ENCODE measurements around the gene TMEM87B. TPM values are rescaled to one million over a fixed set of nuclear protein-coding genes. Genes with fewer than 3 reads are reported as not detected.

TMEM87B gene
- total and polyA plus RNA-seq, 10 of the 15 experiments (the other 5 are each of a cell fraction or from before 2014, with no cell fraction given), result 5.7 to 20.6 (median 12.3) TPM

DNA sequence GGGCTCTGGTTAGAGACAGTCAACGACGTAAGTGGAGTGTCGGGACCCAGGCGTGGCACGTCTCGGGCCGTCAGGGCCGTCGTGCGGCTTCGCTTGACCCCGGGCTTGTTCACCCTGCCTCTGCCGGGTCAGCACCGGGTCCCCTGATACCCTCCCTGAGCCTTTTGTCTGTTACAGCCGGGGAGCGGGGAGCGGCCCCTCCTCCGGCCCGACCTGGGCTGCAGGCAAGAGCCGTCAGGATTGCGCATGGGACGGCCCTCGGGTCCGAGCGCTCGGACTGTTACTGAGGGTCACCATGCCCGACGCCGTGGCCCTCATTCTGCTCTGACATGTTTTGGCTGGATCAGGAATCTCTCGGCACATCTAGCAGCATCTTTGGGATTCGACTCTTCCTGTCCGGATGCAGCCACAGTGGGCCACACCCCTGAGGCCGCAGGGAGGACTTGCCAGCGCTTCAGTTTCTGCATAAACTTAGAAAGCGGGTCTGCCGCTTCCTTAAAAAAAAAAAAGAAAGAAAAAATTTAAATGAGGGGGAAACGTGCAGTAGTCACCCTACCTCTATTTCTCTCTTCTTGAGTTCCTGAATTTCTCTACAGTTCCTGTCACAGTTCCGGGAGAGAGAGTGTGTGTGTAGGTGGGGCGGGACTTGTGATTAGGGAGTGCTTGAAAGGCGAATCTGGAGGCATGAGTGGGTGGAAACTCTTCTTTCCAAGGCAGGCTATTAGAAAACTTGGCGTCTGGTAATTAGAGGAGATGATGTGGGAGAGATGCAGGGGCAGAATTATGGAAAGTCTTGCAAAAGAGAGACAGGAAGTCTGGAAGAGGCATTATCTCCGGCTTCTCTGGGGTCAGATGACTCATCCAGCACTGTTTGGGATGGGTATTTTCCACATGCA lies 909 bp downstream of the TMEM87B start (continued):
- TF ChIP-seq ETV6 (conservative IDR thresholded peaks at IDR 0.05 in 1 of 2, IDR thresholded peaks at IDR 0.05 in 1 of 2; ENCODE audit: borderline replicate concordance in 1 of 2, low read depth in 1 of 2) (peak in 1 of 2 experiments; percentile 92; a peak in 2 of 4 replicates), HDAC6 (IDR thresholded peaks at IDR 0.05; ENCODE audit: unreplicated experiment) (no peak), SIN3A (IDR thresholded peaks at IDR 0.05; ENCODE audit: low read depth, low read length) (no peak), RAD21 (IDR thresholded peaks at IDR 0.05; ENCODE audit: insufficient read depth, low read depth, low read length) (no peak), SUPT20H (IDR thresholded peaks at IDR 0.05; ENCODE audit: borderline replicate concordance, control insufficient read depth, low read depth, low read length) (no peak), GATAD2B (conservative IDR thresholded peaks at IDR 0.05; ENCODE audit: low read depth) (0 out of 2 replicates have a peak, but pooled peaks have one; percentile 59), BACH1 (IDR thresholded peaks at IDR 0.05; ENCODE audit: borderline replicate concordance) (0 out of 2 replicates have a peak, but pooled peaks have one; percentile 2), FOS (IDR thresholded peaks at IDR 0.05; ENCODE audit: borderline replicate concordance, extremely low read depth, insufficient read length) (no peak), SMARCA5 (IDR thresholded peaks at IDR 0.05) (no peak), MTA3 (IDR thresholded peaks at IDR 0.05; ENCODE audit: borderline replicate concordance, low read length) (no peak)

- ChIA-PET CTCF (no interaction called here), POLR2A (interaction anchor here (1.0 kb wide), 1 partner anchor 10 kb away, joined by 3 read pairs; no protein-coding TSS in a partner anchor), RAD21 (ENCODE audit: unreplicated experiment) (no interaction called here), SMC1A (ENCODE audit: uncharacterized antibody, unreplicated experiment) (interaction anchor here (0.6 kb wide), 1 partner anchor 173 kb away, joined by 3 read pairs; no protein-coding TSS in a partner anchor)
- Histone ChIP-seq H3K9ac (ENCODE audit: control insufficient read depth, insufficient read depth, low read length) (peak overlapping the region; percentile 88), H3K36me3 (ENCODE audit: control insufficient read depth in 2 of 2, insufficient read depth in 2 of 2, low read length in 1 of 2) (peaks cover 0 to 11% of the 10 kb centered on the region in 2 experiments; a peak in 2 of 4 replicates), H4K20me1 (ENCODE audit: control insufficient read depth, insufficient read depth) (no peaks in the 10 kb centered on the region), H3K9me3 (replicated peaks; ENCODE audit: control insufficient read depth, insufficient read depth, low read length) (no peaks in the 10 kb centered on the region; the same call in 2 of the 3 replicates), H3K4me2 (ENCODE audit: control insufficient read depth, insufficient read depth) (peak overlapping the region; percentile 90), H3K4me1 (ENCODE audit: control insufficient read depth, insufficient read depth, low read length) (peaks cover 5% of the 10 kb centered on the region), H2AFZ (ENCODE audit: control insufficient read depth, low read depth, low read length) (peak overlapping the region; percentile 57; the same call in 1 of the 2 replicates), H3K27ac (ENCODE audit: control insufficient read depth, insufficient read depth) (peak overlapping the region; percentile 64; the same call in 1 of the 2 replicates), H3K4me3 (peak overlapping the region; percentile 90), H3K27me3 (replicated peaks in 1 of 2; ENCODE audit: control insufficient read depth in 2 of 2, insufficient read depth in 2 of 2, low read length in 1 of 2) (no peaks in the 10 kb centered on the region), H3K79me2 (ENCODE audit: control insufficient read depth, insufficient read depth, low read length) (peaks cover 31% of the 10 kb centered on the region)
- FAIRE-seq (no peak), DNase-seq (ENCODE audit: low read depth, low spot score) (no peak), ATAC-seq (no peak)
- 12% methylated on average over 3 of the region's 3 CpGs for WGBS (ENCODE audit: insufficient coverage, insufficient replicate concordance, low lambda C conversion rate, missing lambda C conversion rate)
- BruUV-seq (replicated peaks), result TSS peak; percentile 74
- intact Hi-C loops (cut with micrococcal nuclease; ENCODE audit: unreplicated experiment), result loop anchor here (5.0 to 10.0 kb wide), 4 partner anchors 51 to 648 kb away; partner anchors contain the start of gene CHCHD5
- TF ChIP-seq TBL1XR1 (IDR thresholded peaks at IDR 0.05; ENCODE audit: low read depth, low read length) (no peak), ETV6 (conservative IDR thresholded peaks at IDR 0.05 in 1 of 2, IDR thresholded peaks at IDR 0.05 in 1 of 2; ENCODE audit: borderline replicate concordance in 1 of 2, low read depth in 1 of 2) (no peak), RAD51 (IDR thresholded peaks at IDR 0.05) (no peak)
- in situ Hi-C loops (cut with MboI), result no loop called here
These were observed 1.5 kb downstream of the TMEM87B start for GRCh38 chr2:112056626-112056987.
